GM08714 (cell line): Measurements from ENCODE around the gene ACOT13.
"Not testable (repeated sequence)": the region's sequence is repeated elsewhere in the genome, so short reads cannot be mapped to it uniquely, and the experiment has no call there.

Experiments
- H3K4me3 ChIP-seq: fragments of 200-500 bp; sonication (Bioruptor generic); 2 replicates; pipeline ENCODE4 v1.5.1; 2014; ENCODE audit warnings: mild to moderate bottlenecking, low read length, inconsistent platforms
- ZNF274 ChIP-seq: IDR thresholded peaks from 2 replicates; pipeline ENCODE4 v1.6.1; 2012; ENCODE audit warnings: mild to moderate bottlenecking, low read depth, low read length

ACOT13 gene

GRCh38 chr6:24720604-24721460 lies 54.0 kb downstream of the ACOT13 start:
- H3K4me3 ChIP-seq = peak overlapping the region; percentile 99
- TF ChIP-seq ZNF274 = no peak

DNA sequence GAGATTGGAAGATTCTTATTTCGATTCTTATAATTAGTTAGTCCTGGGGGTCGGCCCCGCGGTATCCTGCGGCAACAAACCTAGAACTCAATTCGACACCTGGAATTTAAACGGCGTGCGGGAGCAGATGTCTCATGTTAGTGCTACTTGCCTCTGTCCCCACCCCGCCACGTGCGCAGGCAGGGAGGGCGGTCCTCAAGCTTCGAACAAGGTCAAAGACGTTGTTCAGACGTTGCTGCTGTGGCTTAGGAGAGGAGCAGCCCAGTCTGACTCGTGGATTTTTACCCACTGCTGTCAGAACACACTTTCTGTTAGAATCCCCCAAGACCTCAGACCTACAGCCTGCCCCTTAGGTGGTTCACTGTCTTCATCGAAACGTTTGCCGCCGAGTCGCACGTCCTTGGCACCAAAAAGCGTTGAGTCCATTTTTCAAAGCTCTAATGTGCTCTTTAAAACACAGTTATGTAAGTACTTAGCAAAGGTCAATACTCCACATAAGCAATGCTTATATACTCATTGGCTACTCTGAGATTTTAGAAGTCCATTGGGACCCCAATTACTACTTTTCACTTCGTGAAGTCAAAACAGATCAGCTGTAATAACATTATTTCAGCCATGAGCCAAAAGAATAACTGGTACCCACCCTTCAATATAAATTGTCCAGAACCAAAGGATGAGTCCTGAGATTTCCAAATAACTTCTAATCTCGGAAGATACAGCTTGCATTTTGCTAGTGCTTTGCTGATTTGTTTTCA lies 54.8 kb downstream of the ACOT13 start:
- TF ChIP-seq ZNF274 = no peak
- H3K4me3 ChIP-seq = peak overlapping the region; percentile 66

DNA sequence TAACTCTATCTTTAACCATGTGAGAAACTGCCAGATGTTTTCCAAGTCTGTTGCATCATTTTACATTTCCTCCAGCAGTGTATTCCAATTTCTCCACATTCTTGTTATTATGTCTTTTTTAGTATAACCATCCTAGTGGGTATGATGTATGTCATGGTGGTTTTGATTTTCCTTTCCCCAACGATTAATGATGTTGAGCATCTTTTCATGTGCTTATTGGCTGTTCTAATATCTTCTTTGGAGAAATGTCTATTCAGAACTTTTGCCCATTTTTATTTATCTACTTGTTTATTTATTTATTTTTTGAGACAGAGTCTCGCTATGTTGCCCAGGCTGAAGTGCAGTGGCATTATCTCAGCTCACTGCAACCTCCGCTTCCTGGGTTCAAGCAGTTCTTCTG lies 56.4 kb downstream of the ACOT13 start:
- TF ChIP-seq ZNF274 = no peak
- H3K4me3 ChIP-seq = no peak overlapping the region

- H3K4me3 ChIP-seq = not testable (repeated sequence)
These were observed 63.8 kb downstream of the ACOT13 start for GRCh38 chr6:24730653-24731052.

DNA sequence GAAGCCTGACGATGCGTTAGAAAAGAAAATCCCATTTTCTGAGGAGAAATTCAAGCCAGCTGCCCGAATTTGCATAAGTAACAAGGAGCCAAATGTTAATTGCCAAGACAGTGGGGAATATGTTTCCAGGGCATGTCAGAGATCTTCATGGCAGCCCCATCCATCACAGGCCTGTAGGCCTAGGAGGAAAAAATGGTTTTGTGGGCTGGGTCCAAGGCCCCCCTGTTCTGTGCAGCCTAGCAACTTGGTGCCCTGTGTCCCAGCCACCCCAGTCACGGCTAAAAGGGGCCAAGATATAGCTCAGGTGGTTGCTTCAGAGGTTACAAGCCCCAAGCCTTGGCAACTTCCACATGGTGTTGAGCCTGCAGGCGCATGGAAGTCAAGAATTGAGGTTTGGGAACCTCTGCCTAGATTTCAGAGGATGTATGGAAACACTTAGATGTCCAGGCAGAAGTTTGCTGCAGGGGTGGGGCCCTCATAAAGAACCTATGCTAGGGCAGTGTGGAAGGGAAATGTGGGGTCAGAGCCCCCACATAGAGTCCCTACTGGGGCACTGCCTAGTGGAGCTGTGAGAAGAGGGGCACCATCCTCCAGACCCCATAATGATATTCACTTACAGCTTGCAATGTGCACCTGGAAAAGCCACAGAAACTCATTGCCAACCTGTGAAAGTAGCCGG lies 64.7 kb downstream of the ACOT13 start:
- H3K4me3 ChIP-seq = not testable (repeated sequence)

DNA sequence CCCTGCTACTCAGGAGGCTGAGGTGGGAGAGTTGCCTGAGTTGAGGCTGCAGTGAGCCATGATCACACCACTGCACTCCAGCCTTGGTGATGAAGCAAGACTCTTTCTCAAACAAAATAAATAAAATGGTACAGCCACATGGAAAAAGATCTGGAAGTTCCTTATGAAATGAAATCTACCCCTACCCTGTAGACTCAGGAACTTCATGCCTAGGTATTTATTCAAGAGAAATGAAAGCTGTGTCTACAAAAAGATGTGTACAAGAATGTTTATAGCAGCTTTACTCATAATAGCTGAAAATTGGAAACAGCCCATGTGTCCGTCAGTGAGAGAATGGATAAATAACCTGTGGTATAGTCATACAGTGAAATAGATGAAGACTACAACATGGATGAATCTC lies 67.3 kb downstream of the ACOT13 start:
- no peak for TF ChIP-seq ZNF274
- H3K4me3 ChIP-seq = no peak overlapping the region

DNA sequence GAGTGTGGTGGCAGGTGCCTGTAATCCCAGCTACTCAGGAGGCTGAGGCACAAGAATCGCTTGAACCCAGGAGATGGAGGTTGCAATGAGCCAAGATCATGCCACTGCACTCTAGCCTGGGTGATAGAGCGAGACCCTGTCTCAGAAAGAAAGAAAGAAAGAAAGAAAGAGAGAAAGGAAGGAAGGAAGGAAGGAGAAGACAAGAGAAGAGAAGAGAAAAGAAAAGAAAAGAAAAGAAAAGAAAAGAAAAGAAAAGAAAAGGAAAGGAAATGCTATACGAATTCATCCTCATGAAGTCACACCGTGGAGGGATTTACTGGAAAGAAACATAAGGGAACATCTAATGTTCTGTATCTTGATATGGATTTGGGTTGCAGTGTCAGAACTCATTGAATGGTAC lies 67.8 kb downstream of the ACOT13 start:
- not testable (repeated sequence) for H3K4me3 ChIP-seq

GRCh38 chr6:24738741-24739140 lies 71.9 kb downstream of the ACOT13 start:
- no peak for TF ChIP-seq ZNF274
- H3K4me3 ChIP-seq = no peak overlapping the region

- TF ChIP-seq ZNF274 = no peak
These were observed 74.0 kb downstream of the ACOT13 start for GRCh38 chr6:24740861-24741260.

DNA sequence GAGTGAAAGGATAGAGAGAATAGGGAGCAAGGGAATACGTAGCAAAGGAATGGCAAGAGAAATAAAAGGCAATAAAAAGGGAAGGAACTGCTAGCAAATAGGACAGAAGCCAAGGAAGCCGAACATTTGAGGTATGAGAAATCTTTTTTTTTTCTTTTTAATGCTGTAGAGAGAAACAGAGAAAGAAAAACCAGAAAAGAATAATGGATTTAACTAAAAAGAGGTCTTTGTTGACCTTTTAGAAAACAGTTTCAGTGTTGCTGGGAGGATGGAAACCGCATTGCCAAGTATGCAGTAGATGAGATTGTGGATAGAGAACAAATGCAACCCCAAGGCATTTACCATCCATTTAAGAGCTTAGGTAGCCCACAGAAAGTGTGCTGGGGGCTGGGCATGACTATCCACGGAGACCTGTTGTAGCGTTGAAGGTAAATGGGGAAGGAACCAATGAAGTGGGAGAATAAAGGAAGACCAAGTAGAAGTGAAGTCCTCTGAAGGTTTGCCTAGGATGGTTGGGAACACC lies 75.4 kb downstream of the ACOT13 start:
- no peak overlapping the region for H3K4me3 ChIP-seq
- TF ChIP-seq ZNF274 = no peak

More at GRCh38 chr6:24740861-24741260, 74.0 kb downstream of the ACOT13 start:
- H3K4me3 ChIP-seq = no peak overlapping the region

- no peak for TF ChIP-seq ZNF274
- peak overlapping the region; percentile 45; the same call in 1 of the 2 replicates for H3K4me3 ChIP-seq
These were observed 76.5 kb downstream of the ACOT13 start for GRCh38 chr6:24743265-24743943.

DNA sequence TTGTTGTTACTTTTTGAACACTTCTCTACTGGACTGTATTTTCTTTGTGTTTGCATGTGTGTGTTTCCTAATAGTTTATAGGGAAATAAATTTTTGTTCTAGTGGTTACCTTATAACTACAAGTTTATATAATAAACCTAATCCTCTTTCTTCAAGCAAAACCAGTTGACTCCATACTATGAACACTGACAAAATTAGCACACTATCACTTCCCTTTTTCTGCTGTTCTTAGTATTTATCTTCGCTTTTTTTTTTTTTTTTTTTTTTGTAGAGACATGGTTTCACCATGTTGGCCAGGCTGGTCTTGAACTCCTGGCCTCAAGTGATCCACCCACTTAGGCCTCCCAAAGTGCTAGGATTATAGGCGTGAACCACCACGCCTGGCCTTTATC lies 77.1 kb downstream of the ACOT13 start:
- H3K4me3 ChIP-seq = no peak overlapping the region
- no peak for TF ChIP-seq ZNF274

GRCh38 chr6:24744911-24745310 lies 78.0 kb downstream of the ACOT13 start:
- no peak for TF ChIP-seq ZNF274
- H3K4me3 ChIP-seq = no peak overlapping the region

- no peak for TF ChIP-seq ZNF274
- no peak overlapping the region for H3K4me3 ChIP-seq
These were observed 82.4 kb downstream of the ACOT13 start for GRCh38 chr6:24749297-24749696.

DNA sequence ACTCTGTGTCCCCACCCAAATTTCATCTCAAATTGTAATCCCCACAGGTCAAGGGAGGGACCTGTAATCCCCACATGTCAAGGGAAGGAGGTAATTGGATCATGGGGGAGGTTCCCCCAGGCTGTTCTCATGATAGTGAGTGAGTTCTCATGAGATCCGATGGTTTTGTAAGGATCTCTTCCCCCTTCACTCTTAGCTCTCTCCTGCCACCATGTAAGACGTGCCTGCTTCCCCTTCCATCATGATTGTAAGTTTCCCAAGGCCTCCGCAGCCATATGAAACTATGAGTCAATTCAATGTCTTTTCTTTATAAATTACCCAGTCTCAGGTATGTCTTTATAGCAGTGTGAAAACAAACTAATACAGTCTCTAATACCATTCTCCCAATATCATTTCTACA lies 84.0 kb downstream of the ACOT13 start:
- H3K4me3 ChIP-seq = not testable (repeated sequence)
